ENCODE data around the gene MTX1. TPM values are rescaled to one million over a fixed set of nuclear protein-coding genes. Genes with fewer than 3 reads are reported as not detected.

MTX1 gene
- total RNA-seq, 6 experiments from 2014 or later = 20.0 to 50.7 (median 23.9) TPM

DNA sequence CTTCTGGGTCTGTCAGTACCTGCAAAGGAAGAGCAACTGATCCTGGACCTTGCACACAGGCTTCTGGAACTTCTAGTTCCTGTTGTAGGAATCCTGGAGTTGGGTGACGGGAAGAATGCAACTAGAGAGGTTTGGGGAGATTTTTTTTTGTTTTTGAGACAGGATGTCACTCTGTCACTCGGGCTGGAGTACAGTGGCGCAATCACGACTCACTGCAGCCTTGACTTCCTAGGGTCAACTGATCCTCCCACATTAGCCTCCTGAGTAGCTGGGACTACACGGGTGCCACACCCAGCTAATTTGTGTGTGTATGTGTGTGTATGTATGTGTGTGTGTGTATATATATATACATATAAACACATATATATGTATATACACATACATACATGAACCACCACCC, 28.0 kb downstream of the MTX1 start:
- H3K4me3 ChIP-seq = no peak overlapping the region
- TF ChIP-seq, protein P1, sequence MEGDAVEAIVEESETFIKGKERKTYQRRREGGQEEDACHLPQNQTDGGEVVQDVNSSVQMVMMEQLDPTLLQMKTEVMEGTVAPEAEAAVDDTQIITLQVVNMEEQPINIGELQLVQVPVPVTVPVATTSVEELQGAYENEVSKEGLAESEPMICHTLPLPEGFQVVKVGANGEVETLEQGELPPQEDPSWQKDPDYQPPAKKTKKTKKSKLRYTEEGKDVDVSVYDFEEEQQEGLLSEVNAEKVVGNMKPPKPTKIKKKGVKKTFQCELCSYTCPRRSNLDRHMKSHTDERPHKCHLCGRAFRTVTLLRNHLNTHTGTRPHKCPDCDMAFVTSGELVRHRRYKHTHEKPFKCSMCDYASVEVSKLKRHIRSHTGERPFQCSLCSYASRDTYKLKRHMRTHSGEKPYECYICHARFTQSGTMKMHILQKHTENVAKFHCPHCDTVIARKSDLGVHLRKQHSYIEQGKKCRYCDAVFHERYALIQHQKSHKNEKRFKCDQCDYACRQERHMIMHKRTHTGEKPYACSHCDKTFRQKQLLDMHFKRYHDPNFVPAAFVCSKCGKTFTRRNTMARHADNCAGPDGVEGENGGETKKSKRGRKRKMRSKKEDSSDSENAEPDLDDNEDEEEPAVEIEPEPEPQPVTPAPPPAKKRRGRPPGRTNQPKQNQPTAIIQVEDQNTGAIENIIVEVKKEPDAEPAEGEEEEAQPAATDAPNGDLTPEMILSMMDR (IDR thresholded peaks at IDR 0.05) = no peak
- TF ChIP-seq POLR2A (IDR thresholded peaks at IDR 0.05) = no peak
- H3K27me3 ChIP-seq = no peaks in the 10 kb centered on the region
- ATAC-seq = no peak
- H3K9me3 ChIP-seq = no peaks in the 10 kb centered on the region
- intact Hi-C loops (cut with DNase I) = no loop called here
- H3K36me3 ChIP-seq = peaks cover 0 to 7% (median 0%) of the 10 kb centered on the region in 4 donors
- no peak for DNase-seq
- WGBS (ENCODE audit: insufficient coverage, low coverage, low lambda C conversion rate, missing lambda C conversion rate) = 55% methylated on average over 4 of the region's 5 CpGs
- H3K27ac ChIP-seq = no peak overlapping the region
- H3K4me1 ChIP-seq = peaks cover 0 to 6% (median 0%) of the 10 kb centered on the region in 4 donors

DNA sequence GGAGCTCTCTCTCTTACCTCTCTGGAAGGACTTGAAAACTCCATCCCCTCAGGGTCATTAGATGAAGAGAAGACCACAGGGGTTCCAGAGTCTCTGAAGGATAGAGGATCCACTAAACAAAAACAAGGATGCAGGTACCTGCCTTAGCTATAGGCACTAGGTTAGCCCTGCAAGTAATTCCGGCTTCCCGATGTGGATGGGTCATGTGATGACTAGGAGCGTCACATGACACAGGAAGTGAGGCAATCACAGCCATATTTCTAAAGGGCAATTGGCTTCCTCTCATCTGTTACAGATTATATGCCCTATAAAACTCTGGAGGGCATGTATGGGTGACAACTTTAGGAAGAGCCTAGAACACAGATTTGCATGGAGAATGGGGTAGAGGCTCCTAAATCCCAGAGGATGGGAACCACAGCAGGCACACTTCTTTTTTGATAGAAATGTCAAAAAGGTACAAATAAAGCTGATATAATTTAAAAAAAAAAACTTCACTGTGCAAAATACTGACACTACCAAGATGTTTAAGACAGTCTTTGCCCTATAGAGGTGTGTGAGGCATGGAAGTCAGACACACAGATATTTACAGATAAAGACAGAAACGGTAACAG, 32.7 kb downstream of the MTX1 start:
- TF ChIP-seq, protein P1 (IDR thresholded peaks at IDR 0.05) = no peak
- no peak for TF ChIP-seq POLR2A (IDR thresholded peaks at IDR 0.05)
- Histone ChIP-seq H3K9me3 (peaks cover 0 to 2% (median 0%) of the 10 kb centered on the region in 4 donors), H3K4me1 (peaks cover 0 to 12% (median 2%) of the 10 kb centered on the region in 4 donors), H3K27ac (no peak overlapping the region), H3K4me3 (peak overlapping the region; percentile 35 to 58 (median 45)), H3K36me3 (peaks cover 0 to 6% (median 0%) of the 10 kb centered on the region in 4 donors), H3K27me3 (no peaks in the 10 kb centered on the region)
- intact Hi-C loops (cut with DNase I) = no loop called here
- peak; percentile 45 to 56 (median 52) for ATAC-seq
- 17% methylated on average over 4 of the region's 4 CpGs for WGBS (ENCODE audit: insufficient coverage, low coverage, low lambda C conversion rate, missing lambda C conversion rate)
- peak in 2 of 3 donors; percentile 65 to 82 for DNase-seq

DNA sequence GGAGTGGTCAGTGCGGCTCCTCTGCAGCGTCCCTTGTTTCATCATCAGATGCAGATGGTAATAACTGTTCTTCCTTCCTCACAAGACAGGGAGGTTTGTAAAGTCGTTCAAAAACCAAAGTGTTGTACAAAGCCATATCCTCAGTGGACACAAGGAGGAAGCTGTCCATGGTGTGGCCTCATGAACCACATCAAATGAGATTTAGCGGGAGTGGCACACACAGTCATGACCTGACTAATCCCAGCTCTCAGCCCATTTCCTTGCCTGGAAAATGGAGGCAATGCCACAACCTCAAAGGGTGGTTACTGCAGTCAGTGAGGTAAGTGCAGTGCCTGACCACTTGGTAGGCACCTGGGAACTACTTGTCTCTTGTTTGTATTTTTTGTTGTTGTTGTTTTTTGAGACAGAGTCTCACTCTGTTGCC, 33.4 kb downstream of the MTX1 start:
- Histone ChIP-seq H3K27me3 (no peaks in the 10 kb centered on the region), H3K4me1 (peaks cover 0 to 12% (median 2%) of the 10 kb centered on the region in 4 donors), H3K4me3 (no peak overlapping the region), H3K27ac (no peak overlapping the region), H3K36me3 (no peaks in the 10 kb centered on the region), H3K9me3 (peaks cover 0 to 2% (median 0%) of the 10 kb centered on the region in 4 donors)
- DNase-seq (no peak), ATAC-seq (no peak)
- intact Hi-C loops (cut with DNase I) = no loop called here
- TF ChIP-seq, protein P1 (IDR thresholded peaks at IDR 0.05) = no peak
- TF ChIP-seq POLR2A (IDR thresholded peaks at IDR 0.05) = no peak
- WGBS (ENCODE audit: insufficient coverage, low coverage, low lambda C conversion rate, missing lambda C conversion rate) = 48% methylated on average over 4 of the region's 4 CpGs

- peaks cover 0 to 12% (median 2%) of the 10 kb centered on the region in 4 donors for H3K4me1 ChIP-seq
- H3K27me3 ChIP-seq = no peaks in the 10 kb centered on the region
- ATAC-seq (no peak), DNase-seq (no peak)
- H3K4me3 ChIP-seq = no peak overlapping the region
- TF ChIP-seq, protein P1 (IDR thresholded peaks at IDR 0.05) = no peak
- TF ChIP-seq POLR2A (IDR thresholded peaks at IDR 0.05) = no peak
- H3K36me3 ChIP-seq = no peaks in the 10 kb centered on the region
- H3K9me3 ChIP-seq = peaks cover 0 to 2% (median 0%) of the 10 kb centered on the region in 4 donors
- no peak overlapping the region for H3K27ac ChIP-seq
- intact Hi-C loops (cut with DNase I) = no loop called here
- WGBS (ENCODE audit: insufficient coverage, low coverage, low lambda C conversion rate, missing lambda C conversion rate) = 90% methylated on average over 3 of the region's 3 CpGs
Observed at GRCh38 chr1:155242805-155243358, 34.4 kb downstream of the MTX1 start.
